Limb (tissue), 2 donors: ENCODE data around the gene STK32A.

Source experiments
- DNase-seq, 2 donors: peaks; one replicate each; pipeline ENCODE4 v3.0.0-alpha.2; 2016; ENCODE audit errors: extremely low spot score in 2 of 2

STK32A gene

DNA sequence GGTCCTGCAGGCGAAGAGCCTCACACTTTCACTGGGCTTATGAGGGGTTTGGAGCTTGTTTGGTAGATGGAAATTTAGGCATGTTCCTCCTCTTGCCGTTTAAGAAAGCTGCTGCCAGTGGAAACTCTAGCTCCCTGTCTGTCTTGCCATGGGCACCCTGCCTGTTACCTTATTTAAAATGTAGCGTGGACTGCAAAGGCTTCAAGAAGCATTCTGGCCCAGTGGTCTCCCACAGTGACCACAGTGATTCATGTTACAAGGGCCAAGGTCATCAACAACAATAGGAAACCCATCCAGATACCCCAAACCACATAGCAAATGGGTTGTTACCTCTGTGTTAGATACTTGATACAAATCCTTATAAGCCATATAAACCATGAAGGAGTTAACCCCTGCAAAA, 178.4 kb downstream of the STK32A start:
- no peak for DNase-seq

DNA sequence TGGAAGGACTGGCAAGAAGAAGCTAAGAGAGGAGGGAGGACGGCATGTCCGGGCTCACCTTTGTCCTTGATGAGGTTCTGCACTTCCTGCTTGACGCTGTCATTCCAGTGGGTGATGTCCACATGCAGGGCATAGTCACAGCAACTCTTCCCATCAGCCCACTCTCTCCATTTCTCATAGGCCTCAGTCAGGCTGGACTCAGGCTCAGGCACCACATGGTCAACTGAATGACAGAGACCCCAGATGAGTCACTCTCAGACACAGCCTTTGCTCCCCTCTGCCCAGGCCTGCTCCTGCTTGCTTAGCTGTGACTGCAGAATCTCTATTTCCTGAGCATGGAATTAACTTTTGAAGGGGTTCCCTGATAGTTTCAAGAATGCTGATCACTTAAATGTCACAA, 180.8 kb downstream of the STK32A start:
- no peak for DNase-seq

DNA sequence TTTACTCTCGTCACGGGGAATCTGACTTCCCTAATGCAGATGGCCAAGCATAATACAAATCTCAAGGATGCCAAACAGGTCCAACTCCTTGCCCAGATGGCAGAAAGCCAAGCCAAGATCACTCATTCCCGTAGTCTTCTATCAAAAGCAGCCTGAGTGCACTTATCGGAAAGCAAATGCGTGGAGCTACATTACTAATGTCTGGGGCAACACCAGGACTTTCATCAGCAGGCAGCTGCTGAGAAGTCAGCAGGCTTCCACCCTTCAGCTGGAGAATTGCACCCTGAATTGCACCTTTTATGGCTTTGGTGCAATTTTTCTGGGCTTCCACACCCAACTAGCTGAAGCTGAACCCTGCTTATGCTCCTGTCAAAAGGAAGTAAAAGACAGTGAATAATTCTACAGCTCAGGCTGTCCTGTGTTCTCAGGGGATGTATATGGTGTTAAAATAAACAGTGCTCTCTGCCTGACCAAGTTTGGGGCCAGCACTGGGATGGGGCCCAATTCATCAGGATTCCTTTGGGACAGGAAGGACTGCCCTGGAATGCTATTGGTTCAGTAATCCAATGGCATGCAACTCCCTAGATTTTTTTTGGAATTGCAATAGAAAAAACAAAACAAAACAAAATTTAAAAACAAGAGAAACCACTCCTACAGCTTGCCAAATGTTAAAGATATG, 182.4 kb downstream of the STK32A start:
- no peak for DNase-seq

- DNase-seq: no peak
Observed at GRCh38 chr5:147418613-147419012, 183.8 kb downstream of the STK32A start.

- DNase-seq: no peak
Observed at GRCh38 chr5:147426640-147427327, 192.0 kb downstream of the STK32A start.

DNA sequence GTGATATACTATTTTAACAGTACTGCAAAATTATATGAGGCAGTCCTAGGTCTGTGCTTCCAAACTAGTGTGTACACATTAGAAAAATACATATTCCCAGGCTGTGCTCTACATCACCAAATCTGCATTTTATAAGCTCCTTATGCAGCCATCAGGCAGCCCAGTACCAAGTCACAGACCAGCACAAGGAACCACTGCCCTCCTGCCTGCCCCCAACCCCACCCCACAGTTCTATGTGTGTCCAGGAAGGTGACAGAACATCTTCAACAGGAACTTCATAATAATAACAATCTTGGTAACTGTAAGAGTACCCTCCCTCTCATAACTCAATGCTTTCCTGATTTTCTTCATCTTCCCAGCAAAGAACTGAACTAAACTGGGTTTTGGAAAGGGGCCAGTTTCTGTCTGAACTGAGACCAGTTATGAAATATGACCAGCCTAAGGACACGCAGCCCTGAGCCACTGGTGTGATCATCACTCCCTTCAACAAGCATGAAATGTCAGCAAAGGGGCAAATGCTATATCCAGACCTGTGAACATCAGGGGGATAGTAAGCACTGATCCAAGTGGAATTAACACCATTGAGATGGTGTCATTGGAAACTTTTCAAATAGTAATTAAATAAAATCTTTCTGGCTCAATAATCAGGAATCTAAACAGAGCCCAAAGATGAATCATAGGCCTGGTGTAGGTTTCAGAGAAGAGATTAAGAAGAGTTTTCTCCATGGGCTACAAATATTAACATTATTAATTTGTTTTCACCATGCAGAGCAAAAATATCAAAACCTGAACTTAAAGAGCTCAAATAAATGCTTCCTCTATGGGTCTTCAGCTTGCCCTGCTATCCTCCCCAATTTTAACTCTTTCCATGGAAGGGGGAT, 192.9 kb downstream of the STK32A start:
- DNase-seq: no peak

DNA sequence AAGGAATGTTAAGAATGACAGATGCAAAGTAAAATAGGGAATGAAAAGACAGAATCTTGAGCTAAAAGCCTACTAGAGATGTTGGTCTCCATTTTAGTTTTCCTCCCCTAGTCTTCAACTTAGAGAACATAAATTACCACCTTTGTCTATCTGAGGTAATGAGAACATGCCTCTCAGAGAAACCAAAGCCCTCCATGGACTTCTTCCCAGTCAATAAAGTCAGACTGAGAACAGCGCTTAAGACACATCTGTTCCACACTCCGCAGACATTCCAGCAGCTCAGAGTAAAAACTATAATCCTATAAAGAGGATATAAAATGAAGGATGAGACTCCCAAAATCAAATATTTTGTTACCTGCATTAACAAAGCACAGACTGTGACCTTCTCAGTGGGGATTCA, 195.8 kb downstream of the STK32A start:
- no peak for DNase-seq

DNA sequence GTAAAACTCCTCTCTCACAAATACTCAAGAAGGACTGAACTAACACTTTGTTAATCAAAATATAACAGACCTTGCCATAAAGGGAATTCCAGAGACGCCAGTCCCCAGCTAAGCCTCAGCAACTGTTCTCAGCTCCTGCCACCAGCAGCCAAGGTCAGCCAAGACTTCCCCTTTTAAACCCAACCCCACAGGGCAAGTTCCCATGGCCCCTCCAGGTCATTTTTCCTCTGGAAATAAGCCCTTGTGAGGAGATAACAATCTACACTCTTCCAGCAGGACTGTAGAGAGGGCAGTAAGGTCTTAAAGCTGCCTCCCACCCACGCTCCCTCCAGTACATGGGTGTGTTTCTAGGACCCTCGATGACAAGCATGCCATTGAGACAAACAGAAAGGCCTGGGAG, 196.8 kb downstream of the STK32A start:
- DNase-seq: no peak

GRCh38 chr5:147432323-147432722, 197.5 kb downstream of the STK32A start:
- no peak for DNase-seq

GRCh38 chr5:147434049-147434448, 199.2 kb downstream of the STK32A start:
- no peak for DNase-seq

DNA sequence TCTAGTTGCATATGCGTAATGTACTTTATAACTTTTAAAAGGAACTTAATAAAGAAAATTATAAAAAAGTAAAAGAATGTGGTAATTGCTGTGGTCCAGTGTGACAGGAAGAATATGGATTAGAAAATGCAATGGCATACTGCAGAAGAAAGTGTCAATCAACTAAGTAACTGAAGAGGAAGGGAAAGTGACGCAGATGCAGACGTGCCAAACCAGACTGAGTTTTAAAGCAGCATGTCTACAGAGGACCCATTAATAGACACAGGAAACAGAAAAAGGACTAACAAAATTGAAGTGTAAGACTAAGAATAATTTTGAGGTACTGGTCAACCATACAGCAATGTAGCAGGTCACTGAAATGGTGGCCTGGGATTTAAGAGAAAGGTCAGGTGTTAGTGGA, 201.8 kb downstream of the STK32A start:
- no peak for DNase-seq

DNA sequence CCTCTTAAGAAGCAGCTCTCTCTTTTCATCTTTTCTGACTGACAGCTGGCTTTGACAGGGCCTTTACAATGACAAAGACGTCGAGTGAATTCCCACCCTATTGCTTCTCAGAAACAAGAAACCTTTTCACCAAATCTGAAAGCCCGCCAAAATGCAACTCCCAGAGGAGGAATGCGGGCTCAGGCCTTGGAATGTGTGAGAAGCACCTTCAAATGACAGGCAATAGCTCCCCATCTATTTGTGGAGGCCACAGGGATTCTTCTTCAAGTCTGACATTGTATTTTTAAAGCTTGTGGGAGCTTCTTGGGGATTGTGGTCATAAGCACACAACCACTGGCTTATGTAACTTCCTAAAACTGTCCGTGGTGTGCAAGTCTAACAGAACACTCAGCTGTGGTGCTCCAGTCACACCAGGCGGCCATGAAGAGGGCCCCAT, 202.4 kb downstream of the STK32A start:
- no peak for DNase-seq
